ENCODE results near the gene CSN1S1.

The CSN1S1 gene

DNA sequence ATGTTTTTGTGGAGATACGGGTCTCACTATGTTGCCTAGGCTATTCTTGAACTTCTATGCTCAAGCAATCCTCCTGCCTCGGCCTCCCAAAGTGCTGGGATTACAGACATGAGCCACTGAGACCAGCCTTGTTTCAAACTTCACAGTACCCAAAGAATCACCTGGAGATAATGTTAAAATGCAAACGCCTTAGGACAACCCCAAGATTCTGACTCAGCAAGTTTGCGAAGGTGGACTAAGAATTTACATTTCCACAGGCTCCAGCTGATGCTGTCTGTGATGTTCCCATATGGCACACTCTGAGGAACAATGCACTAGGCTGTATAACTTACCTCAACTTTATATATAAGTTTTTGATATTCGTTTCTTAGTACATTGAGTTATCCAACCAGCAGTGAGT is 63.9 kb downstream of the CSN1S1 start:
- DNase-seq = no peak

DNA sequence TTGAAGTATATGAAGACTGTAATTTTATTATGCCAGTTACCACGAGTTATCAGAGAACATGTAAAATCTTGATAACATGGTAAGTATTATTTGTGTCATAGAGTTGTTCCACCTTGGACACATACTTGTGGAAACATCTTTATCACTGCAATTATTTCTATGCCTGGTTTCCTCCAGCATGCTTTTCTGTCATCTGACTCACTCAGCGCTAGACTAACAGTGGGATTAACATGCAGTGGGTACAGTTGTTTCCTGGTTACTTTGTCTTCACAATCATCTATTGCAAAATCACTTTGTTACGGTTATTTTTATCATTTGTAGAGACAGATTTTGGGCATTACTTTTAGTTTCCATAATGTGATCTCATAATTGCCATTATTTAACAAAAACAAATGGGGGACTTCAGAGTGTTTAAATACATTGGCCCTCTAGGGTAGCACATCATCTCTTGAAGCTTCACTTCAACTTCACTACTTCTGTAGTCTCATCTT is 64.7 kb downstream of the CSN1S1 start, which contains the start of gene STATH:
TSS of gene STATH (plus strand) at position 441 of the 491 bp plus-strand sequence. CDS start 2,472 bp downstream, outside the sequence.
- DNase-seq = no peak
